A673 (cell line): ENCODE data around the gene ADAM30. TPM values are rescaled to one million over a fixed set of nuclear protein-coding genes. Genes with fewer than 3 reads are reported as not detected.
A peak's percentile ranks its signal among the peaks of the same experiment; 100 is the strongest.

Experiments
- BruUV-seq: library from RNA; stranded (reverse); fragments of 400-500 nt; replicated peaks from 2 replicates; lab custom pipeline; 2021; lab: Mats Ljungman, UMichigan
- CTCF ChIA-PET: fragments of 300-600 bp; sonication (Branson Sonifier 250); formaldehyde crosslinking; loops from one replicate; lab custom pipeline; 2022; ENCODE audit warnings: antibody characterized with exemption; lab: Charles Lee
- POLR2A ChIA-PET: fragments of 300-600 bp; sonication (Branson Sonifier 250); formaldehyde crosslinking; loops from one replicate; lab custom pipeline; 2022; ENCODE audit warnings: antibody characterized with exemption; ENCODE audit not compliant: low non-redundant PET; lab: Charles Lee
- DNase-seq: peaks from one replicate; pipeline ENCODE4 v3.0.0-alpha.2; 2015; ENCODE audit warnings: low spot score
- H3K27ac ChIP-seq: fragments of 200-600 bp; sonication (generic); 2 replicates; pipeline ENCODE4 v1.5.1; 2016; ENCODE audit warnings: mixed run types, low read depth, mild to moderate bottlenecking, mixed read lengths, antibody characterized with exemption, low read length; ENCODE audit not compliant: poor library complexity, severe bottlenecking
- H3K27me3 ChIP-seq: fragments of 200-600 bp; sonication (generic); replicated peaks from 2 replicates; pipeline ENCODE4 v1.6.1; 2017; ENCODE audit warnings: mixed run types, low read depth, mild to moderate bottlenecking, mixed read lengths, antibody characterized with exemption, low read length; ENCODE audit not compliant: insufficient read depth, poor library complexity
- H3K36me3 ChIP-seq: fragments of 200-600 bp; sonication (generic); 2 replicates; pipeline ENCODE4 v1.6.1; 2016; ENCODE audit warnings: mixed run types, mild to moderate bottlenecking, mixed read lengths, antibody characterized with exemption, low read length; ENCODE audit not compliant: insufficient read depth, poor library complexity, severe bottlenecking
- H3K4me1 ChIP-seq: fragments of 200-600 bp; sonication (generic); 2 replicates; pipeline ENCODE4 v1.6.1; 2017; ENCODE audit warnings: mixed run types, mild to moderate bottlenecking, mixed read lengths, antibody characterized with exemption, low read length; ENCODE audit not compliant: insufficient read depth, poor library complexity, severe bottlenecking
- H3K4me3 ChIP-seq: fragments of 200-600 bp; sonication (generic); 2 replicates; pipeline ENCODE4 v1.5.1; 2016; ENCODE audit warnings: low read depth, mixed run types, mild to moderate bottlenecking, mixed read lengths, low read length; ENCODE audit not compliant: poor library complexity, severe bottlenecking
- H3K9me3 ChIP-seq: fragments of 200-600 bp; sonication (generic); 2 replicates; pipeline ENCODE4 v1.6.1; 2016; ENCODE audit warnings: mixed run types, low read depth, mild to moderate bottlenecking, mixed read lengths, antibody characterized with exemption, low read length; ENCODE audit not compliant: poor library complexity, severe bottlenecking
- CTCF ChIP-seq: fragments of 300-800, 200-600 bp; sonication (generic); conservative IDR thresholded peaks from 2 replicates; pipeline ENCODE4 v1.5.1; 2017; ENCODE audit warnings: low read depth, mild to moderate bottlenecking, antibody characterized with exemption, low read length, moderate library complexity, mixed read lengths
- EZH2 ChIP-seq: fragments of 200-600 bp; sonication (generic); IDR thresholded peaks from 2 replicates; pipeline ENCODE4 v1.6.1; 2017; ENCODE audit warnings: borderline replicate concordance, low read depth, mild to moderate bottlenecking, mixed read lengths, antibody characterized with exemption, low read length; ENCODE audit not compliant: poor library complexity, severe bottlenecking
- intact Hi-C: fragments of 100-400 bp; cut with micrococcal nuclease; formaldehyde crosslinking; loops from one replicate; pipeline ENCODE4 v1.10.0; 2022; ENCODE audit not compliant: unreplicated experiment
- total RNA-seq: library from RNA; stranded (reverse); gene quantifications from 2 replicates; pipeline ENCODE4 v1.2.3, GENCODE V29; 2021

The ADAM30 gene
- total RNA-seq, 1 experiment from 2014 or later = not detected

- Histone ChIP-seq H3K36me3 (no peaks in the 10 kb centered on the region), H3K9me3 (no peaks in the 10 kb centered on the region), H3K27ac (no peak overlapping the region), H3K27me3 (no peaks in the 10 kb centered on the region), H3K4me3 (no peak overlapping the region), H3K4me1 (no peaks in the 10 kb centered on the region)
- CTCF ChIA-PET = interaction anchor here (0.5 kb wide), 1 partner anchor 372 kb away, joined by 5 read pairs; no protein-coding TSS in a partner anchor
- POLR2A ChIA-PET = no interaction called here
- TF ChIP-seq EZH2 (no peak), CTCF (peak; percentile 88)
- BruUV-seq = no TSS peak
- DNase-seq = peak; percentile 72
- intact Hi-C loops = no loop called here
These were observed 10.2 kb downstream of the ADAM30 start for GRCh38 chr1:119885903-119886783.

GRCh38 chr1:119884711-119885110 lies 11.6 kb downstream of the ADAM30 start:
- no TSS peak for BruUV-seq
- no peaks in the 10 kb centered on the region for H3K9me3 ChIP-seq
- H3K27ac ChIP-seq = no peak overlapping the region
- H3K27me3 ChIP-seq = no peaks in the 10 kb centered on the region
- intact Hi-C loops = no loop called here
- TF ChIP-seq CTCF (no peak), EZH2 (no peak)
- H3K4me1 ChIP-seq = no peaks in the 10 kb centered on the region
- DNase-seq = no peak
- no peak overlapping the region for H3K4me3 ChIP-seq
- POLR2A ChIA-PET = no interaction called here
- CTCF ChIA-PET = no interaction called here
- H3K36me3 ChIP-seq = no peaks in the 10 kb centered on the region

GRCh38 chr1:119883826-119884225 lies 12.5 kb downstream of the ADAM30 start:
- intact Hi-C loops = no loop called here
- no TSS peak for BruUV-seq
- POLR2A ChIA-PET = no interaction called here

More at GRCh38 chr1:119883826-119884225, 12.5 kb downstream of the ADAM30 start:
- no peak overlapping the region for H3K27ac ChIP-seq
- TF ChIP-seq CTCF (no peak), EZH2 (no peak)
- CTCF ChIA-PET = no interaction called here
- no peaks in the 10 kb centered on the region for H3K9me3 ChIP-seq
- DNase-seq = no peak
- no peaks in the 10 kb centered on the region for H3K27me3 ChIP-seq
- H3K36me3 ChIP-seq = no peaks in the 10 kb centered on the region
- H3K4me3 ChIP-seq = no peak overlapping the region
- no peaks in the 10 kb centered on the region for H3K4me1 ChIP-seq
